Stomach (tissue), 9 donors: Measurements from ENCODE around the gene TOGARAM1. TPM values are rescaled to one million over a fixed set of nuclear protein-coding genes. Genes with fewer than 3 reads are reported as not detected.

Experiments used
- DNase-seq, 2 donors: peaks; one replicate each; pipeline versions ENCODE4 v3.0.0 to v3.0.0-alpha.2; 2013 to 2019
- H3K27ac ChIP-seq, 5 donors: fragments of 200-600 bp in 4 of 5; sonication (generic) in 4 of 5; one replicate each; pipeline ENCODE4 v1.5.1; 2013 to 2019; ENCODE audit warnings: mild to moderate bottlenecking in 1 of 5, moderate library complexity in 1 of 5
- H3K27me3 ChIP-seq, 3 donors: fragments of 200-600 bp; sonication (generic); one replicate each; pipeline ENCODE4 v1.5.1; 2017 to 2019; ENCODE audit warnings: mixed run types in 1 of 3
- H3K36me3 ChIP-seq, 4 donors: fragments of 200-600 bp; sonication (generic); 1 replicate in 3 of 4; 2 replicates in 1 of 4; pipeline ENCODE4 v1.5.1; 2016 to 2019
- H3K4me1 ChIP-seq, 4 donors: fragments of 200-600 bp; sonication (generic); one replicate each; pipeline ENCODE4 v1.5.1; 2016 to 2019
- H3K4me3 ChIP-seq, 4 donors: fragments of 200-600 bp; sonication (generic) in 3 of 4; one replicate each; pipeline ENCODE4 v1.5.1; 2016 to 2019; ENCODE audit warnings: mild to moderate bottlenecking in 1 of 4
- H3K9me3 ChIP-seq, 4 donors: fragments of 200-600 bp; sonication (generic); one replicate each; pipeline ENCODE4 v1.5.1; 2016 to 2019
- CTCF ChIP-seq, 7 experiments: fragments of 450-650 bp in 4 of 7; fragments of 200-600 bp in 3 of 7; sonication (generic) in 3 of 7; IDR thresholded peaks; one replicate each; pipeline ENCODE4 v1.5.1; 2016 to 2019; ENCODE audit warnings: antibody characterized with exemption in 7 of 7, control low read depth in 2 of 7, mild to moderate bottlenecking in 1 of 7
- EP300 ChIP-seq: sonication (generic); formaldehyde crosslinking; IDR thresholded peaks from one replicate; pipeline ENCODE4 v1.6.1; 2017; ENCODE audit warnings: antibody characterized with exemption
- POLR2A ChIP-seq, 4 donors: fragments of 450-650 bp; IDR thresholded peaks; one replicate each; pipeline ENCODE4 v1.6.1; 2016; ENCODE audit warnings: antibody characterized with exemption in 4 of 4, control low read depth in 2 of 4, mild to moderate bottlenecking in 1 of 4, moderate library complexity in 1 of 4
- POLR2AphosphoS5 ChIP-seq, 3 donors: sonication (generic); formaldehyde crosslinking; IDR thresholded peaks; one replicate each; pipeline ENCODE4 v1.6.1; 2016; ENCODE audit warnings: antibody characterized with exemption in 3 of 3
- WGBS, 5 donors: extraction: QIAGEN DNeasy Blood & Tissue Kit in 3 of 5; methylation state at CpG; one replicate each; pipeline versions ENCODE4 v1.1.5 to v1.1.7; 2013 to 2018; 5-methylcytosine and 5-hydroxymethylcytosine counted together
- intact Hi-C: fragments of 100-400 bp; cut with DNase I; formaldehyde crosslinking; loops from one replicate; pipeline ENCODE4 v1.15.1; 2023; ENCODE audit warnings: low total_unique reads
- polyA plus RNA-seq, 3 donors: library from polyadenylated mRNA; stranded (reverse); fragments of 200-250 nt; gene quantifications; one replicate each; pipeline ENCODE4 v1.2.3, GENCODE V29; 2013
- total RNA-seq, 5 donors: library from RNA; depleted of rRNA; stranded (reverse); fragments of >200 nt; gene quantifications; one replicate each; pipeline versions ENCODE4 v1.1.0 to v1.2.3, GENCODE V29; 2014 to 2016
- donor health status: healthy with polysubstance abuse.
- donor health status: Bipolar disorder and iron deficiency.
- donor health status: healthy.

TOGARAM1 gene
- total and polyA plus RNA-seq, 8 donors: 2.6 to 58.0 (median 8.3) TPM

DNA sequence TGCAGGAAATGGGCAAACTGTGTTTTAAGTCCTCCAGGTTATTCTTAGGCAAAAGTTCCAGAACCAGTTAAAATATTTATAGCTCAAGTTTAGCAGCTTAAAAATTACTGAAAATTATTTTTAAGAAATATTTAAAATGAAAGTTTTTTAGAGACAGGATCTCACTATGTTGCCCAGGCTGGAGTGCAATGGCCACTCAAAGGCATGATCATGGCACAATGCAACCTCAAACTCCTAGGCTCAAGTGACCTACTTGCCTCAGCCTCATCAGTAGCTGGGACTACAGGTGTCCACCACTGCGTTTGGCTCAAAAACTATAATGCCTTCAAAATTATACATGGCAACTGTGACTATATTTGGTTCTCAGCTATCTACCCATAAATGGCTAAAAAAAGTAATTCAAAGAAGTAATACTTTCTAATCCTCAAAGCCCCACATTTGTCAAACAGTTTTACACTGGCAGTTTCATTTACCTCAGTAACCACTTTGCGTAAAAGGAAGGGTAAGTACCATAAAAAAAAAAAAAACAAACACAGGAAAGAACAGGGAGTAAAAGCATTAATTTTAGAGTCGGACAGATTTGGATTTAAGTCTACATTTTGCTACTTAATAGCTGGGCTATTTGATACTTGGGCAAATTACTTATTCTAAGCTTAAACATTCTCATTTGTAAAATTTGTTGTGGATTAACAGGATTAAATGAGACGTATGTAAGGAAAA is 9.4 kb upstream of the TOGARAM1 start:
- no peaks in the 10 kb centered on the region for H3K9me3 ChIP-seq
- TF ChIP-seq EP300: no peak
- TF ChIP-seq POLR2AphosphoS5 (IDR thresholded peaks at IDR 0.05): no peak
- TF ChIP-seq POLR2A (IDR thresholded peaks at IDR 0.05): no peak
- H3K4me3 ChIP-seq: no peak overlapping the region
- intact Hi-C loops: no loop called here
- 79 to 89% (median 86%) methylated on average over 4 of the region's 4 CpGs for WGBS, 5 donors
- peaks cover 0 to 42% (median 15%) of the 10 kb centered on the region in 4 donors for H3K4me1 ChIP-seq
- H3K27me3 ChIP-seq: no peaks in the 10 kb centered on the region
- H3K27ac ChIP-seq: no peak overlapping the region
- peaks cover 0 to 8% (median 7%) of the 10 kb centered on the region in 4 donors for H3K36me3 ChIP-seq
- DNase-seq: no peak

DNA sequence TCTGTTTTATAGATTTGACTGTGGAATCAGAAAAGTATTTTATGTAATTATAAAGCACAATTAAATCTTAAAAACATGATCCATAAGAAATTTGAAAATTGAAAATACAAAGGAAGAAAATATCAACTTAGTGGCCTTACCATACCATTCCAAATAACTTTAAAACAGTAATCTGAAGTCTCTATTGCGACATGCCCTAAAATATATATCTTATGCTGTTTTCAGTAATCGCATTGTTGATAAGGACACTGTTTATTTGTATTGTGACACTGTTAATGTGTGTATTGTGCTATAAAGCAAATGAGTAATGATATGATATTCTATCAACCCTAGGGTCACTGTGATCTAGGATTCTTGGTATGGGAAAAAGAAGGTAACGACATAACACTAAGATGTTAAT is 7.2 kb upstream of the TOGARAM1 start:
- Histone ChIP-seq H3K36me3 (peaks cover 0 to 8% (median 7%) of the 10 kb centered on the region in 4 donors), H3K4me1 (peaks cover 3 to 64% (median 28%) of the 10 kb centered on the region in 4 donors), H3K9me3 (no peaks in the 10 kb centered on the region), H3K4me3 (no peak overlapping the region), H3K27me3 (no peaks in the 10 kb centered on the region), H3K27ac (no peak overlapping the region)
- WGBS, 5 donors: 78 to 86% (median 80%) methylated on average over 3 of the region's 3 CpGs
- intact Hi-C loops: no loop called here
- TF ChIP-seq EP300 (no peak), CTCF (IDR thresholded peaks at IDR 0.05) (no peak), POLR2AphosphoS5 (IDR thresholded peaks at IDR 0.05) (no peak), POLR2A (IDR thresholded peaks at IDR 0.05) (no peak)
- no peak for DNase-seq

DNA sequence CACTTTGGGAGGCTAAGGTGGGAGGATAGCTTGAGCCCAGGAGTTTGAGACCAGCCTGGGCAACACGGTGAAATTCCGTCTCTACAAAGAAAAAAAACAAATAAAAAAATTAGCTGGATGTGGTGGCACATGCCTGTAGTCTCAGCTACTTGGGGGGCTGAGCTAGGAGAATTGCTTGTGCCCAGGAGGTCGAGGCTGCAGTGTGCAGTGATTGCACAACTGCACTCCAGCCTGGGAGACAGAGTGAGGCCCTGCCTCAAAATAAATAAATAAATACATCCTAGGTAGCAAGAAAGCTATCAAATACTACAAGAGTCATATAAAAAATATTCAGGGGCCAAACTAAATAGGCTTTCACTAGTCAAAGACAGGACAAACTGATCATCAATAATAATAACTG is 6.5 kb upstream of the TOGARAM1 start:
- H3K27me3 ChIP-seq: no peaks in the 10 kb centered on the region
- H3K27ac ChIP-seq: no peak overlapping the region
- 69 to 89% (median 80%) methylated on average over 3 of the region's 3 CpGs for WGBS, 5 donors
- intact Hi-C loops: no loop called here
- peaks cover 10 to 67% (median 34%) of the 10 kb centered on the region in 4 donors for H3K4me1 ChIP-seq
- H3K36me3 ChIP-seq: peaks cover 0 to 8% (median 7%) of the 10 kb centered on the region in 4 donors
- H3K9me3 ChIP-seq: no peaks in the 10 kb centered on the region
- H3K4me3 ChIP-seq: no peak overlapping the region
- no peak for TF ChIP-seq CTCF (IDR thresholded peaks at IDR 0.05)
- no peak for TF ChIP-seq EP300
- TF ChIP-seq POLR2A (IDR thresholded peaks at IDR 0.05): no peak
- no peak for DNase-seq

GRCh38 chr14:44956866-44957265 is 5.1 kb upstream of the TOGARAM1 start:
- 98 to 99% (median 99%) methylated on average over 3 of the region's 3 CpGs for WGBS, 5 donors

More at GRCh38 chr14:44956866-44957265, 5.1 kb upstream of the TOGARAM1 start:
- Histone ChIP-seq H3K36me3 (peaks cover 0 to 8% (median 4%) of the 10 kb centered on the region in 4 donors), H3K4me3 (no peak overlapping the region), H3K27ac (no peak overlapping the region), H3K4me1 (peaks cover 14 to 67% (median 35%) of the 10 kb centered on the region in 4 donors), H3K9me3 (no peaks in the 10 kb centered on the region), H3K27me3 (no peaks in the 10 kb centered on the region)
- no peak for DNase-seq
- TF ChIP-seq CTCF (IDR thresholded peaks at IDR 0.05): no peak
- TF ChIP-seq POLR2AphosphoS5 (IDR thresholded peaks at IDR 0.05): no peak
- TF ChIP-seq EP300: no peak
- TF ChIP-seq POLR2A (IDR thresholded peaks at IDR 0.05): no peak
- intact Hi-C loops: no loop called here
